ENCODE results near the gene CAB39L.

The CAB39L gene

DNA sequence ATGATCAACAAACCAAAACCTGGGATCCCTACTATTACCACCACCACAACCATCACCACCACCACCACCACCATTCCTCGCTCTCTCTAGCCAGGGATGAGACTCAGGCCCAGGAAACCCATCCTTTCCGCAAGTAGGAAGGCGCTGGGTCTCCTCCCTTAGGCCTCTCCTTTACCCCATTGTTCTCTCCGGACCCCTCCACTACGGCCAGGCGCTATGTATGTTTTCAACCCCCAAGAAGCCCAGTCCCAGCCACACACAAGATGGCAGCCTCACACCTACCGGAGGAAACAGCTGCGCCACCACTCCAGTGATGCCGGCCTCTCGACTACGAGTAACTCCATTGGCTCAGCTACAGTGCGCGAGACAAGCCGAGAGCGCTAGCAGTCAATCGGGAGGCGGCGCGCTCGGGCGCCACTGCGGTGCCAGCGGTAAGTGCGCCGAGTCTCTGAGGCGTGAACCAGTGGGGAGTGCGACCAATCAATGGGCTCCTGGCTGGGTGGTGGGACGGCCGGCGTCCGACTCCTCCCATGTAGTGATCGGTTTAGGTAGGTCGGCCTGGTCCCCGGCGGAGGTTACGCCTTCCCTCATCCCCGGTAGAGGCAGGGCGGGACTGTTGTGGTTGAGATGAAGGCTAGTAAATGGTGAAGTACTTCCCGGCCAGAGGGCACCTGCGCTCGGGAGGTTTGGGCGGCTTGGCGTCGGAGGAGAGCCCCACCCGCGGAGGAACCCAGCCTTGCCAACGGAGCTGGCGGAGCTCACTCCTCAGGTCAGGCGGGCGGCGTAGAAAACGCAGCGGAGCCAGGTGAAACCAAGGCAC, at the start of gene CAB39L, which contains the start of gene SETDB2:
Gene CAB39L, minus strand, starts transcription at position 361 of the 820 bp plus-strand sequence. CDS start 61,154 bp downstream, outside the sequence.
Gene SETDB2, plus strand, starts transcription at position 571 of the 820 bp plus-strand sequence. CDS start 7,620 bp downstream, outside the sequence.
- DNase-seq (ENCODE audit: low read depth), result peak; percentile 94
- H3K4me3 ChIP-seq (ENCODE audit: control insufficient read depth, low read depth, low read length), result peak within 1 kb of the TSS; percentile 88
- TF ChIP-seq, protein P1, sequence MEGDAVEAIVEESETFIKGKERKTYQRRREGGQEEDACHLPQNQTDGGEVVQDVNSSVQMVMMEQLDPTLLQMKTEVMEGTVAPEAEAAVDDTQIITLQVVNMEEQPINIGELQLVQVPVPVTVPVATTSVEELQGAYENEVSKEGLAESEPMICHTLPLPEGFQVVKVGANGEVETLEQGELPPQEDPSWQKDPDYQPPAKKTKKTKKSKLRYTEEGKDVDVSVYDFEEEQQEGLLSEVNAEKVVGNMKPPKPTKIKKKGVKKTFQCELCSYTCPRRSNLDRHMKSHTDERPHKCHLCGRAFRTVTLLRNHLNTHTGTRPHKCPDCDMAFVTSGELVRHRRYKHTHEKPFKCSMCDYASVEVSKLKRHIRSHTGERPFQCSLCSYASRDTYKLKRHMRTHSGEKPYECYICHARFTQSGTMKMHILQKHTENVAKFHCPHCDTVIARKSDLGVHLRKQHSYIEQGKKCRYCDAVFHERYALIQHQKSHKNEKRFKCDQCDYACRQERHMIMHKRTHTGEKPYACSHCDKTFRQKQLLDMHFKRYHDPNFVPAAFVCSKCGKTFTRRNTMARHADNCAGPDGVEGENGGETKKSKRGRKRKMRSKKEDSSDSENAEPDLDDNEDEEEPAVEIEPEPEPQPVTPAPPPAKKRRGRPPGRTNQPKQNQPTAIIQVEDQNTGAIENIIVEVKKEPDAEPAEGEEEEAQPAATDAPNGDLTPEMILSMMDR (IDR thresholded peaks at IDR 0.05; ENCODE audit: control insufficient read depth, insufficient read depth, low read depth, low read length, missing control alignments), result peak; percentile 41

DNA sequence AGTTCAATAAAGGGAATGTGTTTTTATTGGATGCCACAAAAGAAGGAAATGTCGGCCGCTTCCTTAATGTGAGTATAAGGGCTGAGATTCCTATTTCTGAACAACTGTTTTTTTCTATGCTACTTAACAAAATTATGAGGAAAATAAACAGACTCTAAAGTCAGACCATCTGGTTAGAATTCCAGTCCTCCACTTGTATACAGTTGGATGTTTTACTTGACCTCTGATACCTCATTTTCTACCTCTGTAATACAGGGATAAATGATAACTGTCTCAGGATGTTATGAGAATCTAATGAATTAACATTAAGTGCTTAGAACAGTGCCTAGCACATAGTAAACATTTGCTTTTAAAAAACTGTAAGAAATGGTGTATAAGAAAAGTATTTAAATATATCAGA, 44.7 kb upstream of the CAB39L start:
- no peak for DNase-seq (ENCODE audit: low read depth)
- TF ChIP-seq, protein P1 (IDR thresholded peaks at IDR 0.05; ENCODE audit: control insufficient read depth, insufficient read depth, low read depth, low read length, missing control alignments), result no peak

DNA sequence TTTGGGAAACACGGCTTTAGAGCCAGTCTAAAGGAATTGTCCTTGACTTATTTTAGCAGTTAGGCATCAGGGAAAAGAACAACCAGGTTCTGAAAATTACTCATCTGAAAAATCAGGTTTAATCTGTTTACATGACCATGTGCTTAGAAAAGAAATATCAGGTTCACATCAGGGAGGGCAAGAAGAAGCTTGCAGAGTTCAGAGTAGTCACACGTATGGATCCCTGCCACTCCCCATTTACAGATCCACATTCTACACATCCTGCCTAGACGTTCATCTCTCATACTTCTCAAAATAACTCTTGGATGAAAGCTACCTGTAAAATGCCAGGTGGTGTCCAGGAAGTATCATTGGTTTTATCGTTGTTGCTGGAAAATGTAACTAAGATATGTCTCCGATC, 37.9 kb upstream of the CAB39L start:
- TF ChIP-seq, protein P1 (IDR thresholded peaks at IDR 0.05; ENCODE audit: control insufficient read depth, insufficient read depth, low read depth, low read length, missing control alignments), result no peak
- DNase-seq (ENCODE audit: low read depth), result no peak
- no peak overlapping the region for H3K4me3 ChIP-seq (ENCODE audit: control insufficient read depth, low read depth, low read length)

More for the DNA sequence above, 44.7 kb upstream of the CAB39L start:
- no peak overlapping the region for H3K4me3 ChIP-seq (ENCODE audit: control insufficient read depth, low read depth, low read length)

DNA sequence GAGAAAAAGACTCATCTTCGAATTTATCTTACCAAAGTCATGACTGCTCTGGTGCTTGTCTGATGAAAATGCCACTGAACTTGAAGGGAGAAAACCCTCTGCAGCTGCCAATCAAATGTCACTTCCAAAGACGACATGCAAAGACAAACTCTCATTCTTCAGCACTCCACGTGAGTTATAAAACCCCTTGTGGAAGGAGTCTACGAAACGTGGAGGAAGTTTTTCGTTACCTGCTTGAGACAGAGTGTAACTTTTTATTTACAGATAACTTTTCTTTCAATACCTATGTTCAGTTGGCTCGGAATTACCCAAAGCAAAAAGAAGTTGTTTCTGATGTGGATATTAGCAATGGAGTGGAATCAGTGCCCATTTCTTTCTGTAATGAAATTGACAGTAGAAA, 32.7 kb upstream of the CAB39L start:
- TF ChIP-seq, protein P1 (IDR thresholded peaks at IDR 0.05; ENCODE audit: control insufficient read depth, insufficient read depth, low read depth, low read length, missing control alignments), result no peak
- DNase-seq (ENCODE audit: low read depth), result no peak
- H3K4me3 ChIP-seq (ENCODE audit: control insufficient read depth, low read depth, low read length), result no peak overlapping the region

DNA sequence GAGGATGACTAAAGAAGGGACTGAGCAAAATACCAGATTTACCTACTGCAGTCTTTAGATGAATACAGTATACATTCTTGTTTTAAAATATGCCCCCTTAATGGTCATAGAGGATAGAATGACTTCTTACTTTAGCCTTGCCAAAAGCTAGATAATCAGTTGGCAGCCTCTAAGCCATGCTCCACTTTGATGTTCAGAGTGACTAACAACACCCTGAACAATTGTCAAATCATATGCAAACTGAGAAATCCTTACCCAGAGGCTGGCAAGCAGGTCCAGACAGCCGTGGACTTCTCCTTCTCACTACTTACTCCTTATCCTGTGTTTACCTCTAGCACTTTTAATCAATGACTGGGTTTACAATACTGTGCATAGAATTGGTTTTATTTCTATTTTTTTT, 28.3 kb upstream of the CAB39L start:
- DNase-seq (ENCODE audit: low read depth), result no peak
- TF ChIP-seq, protein P1 (IDR thresholded peaks at IDR 0.05; ENCODE audit: control insufficient read depth, insufficient read depth, low read depth, low read length, missing control alignments), result no peak
- no peak overlapping the region for H3K4me3 ChIP-seq (ENCODE audit: control insufficient read depth, low read depth, low read length)

DNA sequence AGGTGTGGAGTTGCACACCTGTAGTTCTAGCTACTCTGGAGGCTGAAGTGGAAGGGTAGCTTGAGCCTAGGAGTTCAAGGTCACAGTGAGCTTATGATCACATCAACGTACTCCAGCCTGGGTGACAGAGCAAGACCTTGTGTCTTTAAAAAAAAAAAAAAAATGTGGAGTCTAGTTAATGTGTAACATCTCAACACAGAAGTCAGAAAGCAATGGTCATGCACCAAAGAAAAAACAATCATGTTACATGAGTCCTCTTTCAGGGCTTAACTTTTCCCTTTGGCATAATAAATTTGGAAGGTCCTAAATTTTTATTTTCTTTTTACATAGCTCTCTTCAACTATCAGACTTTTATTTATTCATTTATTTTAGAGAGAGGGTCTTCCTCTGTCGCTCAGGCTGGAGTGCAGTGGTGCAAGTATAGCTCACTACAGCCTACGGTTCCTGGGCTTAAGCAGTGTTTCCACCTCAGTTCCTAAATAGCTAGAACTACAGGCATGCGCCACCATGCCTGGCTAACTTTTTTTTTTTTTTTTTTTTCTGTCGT, 22.5 kb upstream of the CAB39L start:
- H3K4me3 ChIP-seq (ENCODE audit: control insufficient read depth, low read depth, low read length), result no peak overlapping the region
- no peak for DNase-seq (ENCODE audit: low read depth)
- TF ChIP-seq, protein P1 (IDR thresholded peaks at IDR 0.05; ENCODE audit: control insufficient read depth, insufficient read depth, low read depth, low read length, missing control alignments), result no peak

Data from AG09309 (cell line).